Myocyte (in vitro differentiated cells): ENCODE results near the gene C6orf132. TPM values are rescaled to one million over a fixed set of nuclear protein-coding genes. Genes with fewer than 3 reads are reported as not detected.

Source experiments
- DNase-seq: peaks from one replicate; pipeline ENCODE4 v3.0.0-alpha.2; 2012; ENCODE audit warnings: low read depth
- total RNA-seq: library from RNA; depleted of rRNA; stranded (reverse); fragments of >200 nt; gene quantifications from 2 replicates; pipeline ENCODE4 v1.2.3, GENCODE V29; 2014

Gene C6orf132
- total RNA-seq, 1 donor from 2014 or later = 0.16 TPM

GRCh38 chr6:42084889-42085288, 57.5 kb downstream of the C6orf132 start:
- DNase-seq = no peak

DNA sequence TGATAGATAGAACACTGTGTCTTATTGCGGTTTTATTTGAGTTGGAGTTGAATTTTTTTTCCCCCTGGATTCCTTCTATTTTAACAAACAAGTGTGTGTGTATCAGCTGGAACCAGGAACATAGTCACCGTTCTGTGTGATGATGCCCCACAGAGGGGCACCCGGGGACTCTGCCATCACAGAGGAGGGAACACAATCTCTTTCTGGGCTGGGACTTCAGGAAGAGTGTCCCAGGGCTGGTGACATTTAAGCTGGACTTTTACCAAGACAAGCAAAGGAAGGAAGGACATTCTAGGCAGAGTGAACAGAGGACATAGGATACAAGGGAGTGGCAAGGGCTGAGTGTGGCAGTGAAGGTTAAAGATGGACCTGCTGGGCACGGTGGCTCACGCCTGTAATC, 58.9 kb downstream of the C6orf132 start:
- DNase-seq = no peak

DNA sequence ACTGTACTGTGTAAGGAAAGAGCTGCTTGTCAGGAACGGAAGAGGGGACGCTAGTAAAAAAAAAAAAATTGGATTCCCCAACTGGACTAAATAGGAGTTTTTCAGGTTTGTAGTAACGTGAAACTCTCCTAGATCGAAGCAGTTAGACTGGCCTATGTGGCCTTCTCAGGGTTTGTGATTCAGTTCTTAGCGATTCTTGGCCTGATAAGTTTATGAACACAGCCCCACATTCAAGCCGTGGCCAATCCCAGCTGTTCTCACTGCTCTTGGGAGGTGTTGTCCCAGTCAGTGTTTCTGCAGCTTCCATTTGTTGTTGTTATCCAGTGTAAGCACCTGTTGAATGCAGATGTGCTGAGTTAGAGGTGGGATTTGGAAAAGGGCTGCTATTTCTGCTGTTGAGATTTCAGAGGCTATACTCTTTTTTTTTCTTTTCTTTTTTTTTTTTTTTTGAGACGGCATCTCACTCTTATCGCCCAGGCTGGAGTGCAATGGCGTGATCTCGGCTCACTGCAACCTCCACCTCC, 62.4 kb downstream of the C6orf132 start:
- peak; percentile 85 for DNase-seq

- DNase-seq = peak; percentile 10
Observed at GRCh38 chr6:42078386-42078785, 64.0 kb downstream of the C6orf132 start.

DNA sequence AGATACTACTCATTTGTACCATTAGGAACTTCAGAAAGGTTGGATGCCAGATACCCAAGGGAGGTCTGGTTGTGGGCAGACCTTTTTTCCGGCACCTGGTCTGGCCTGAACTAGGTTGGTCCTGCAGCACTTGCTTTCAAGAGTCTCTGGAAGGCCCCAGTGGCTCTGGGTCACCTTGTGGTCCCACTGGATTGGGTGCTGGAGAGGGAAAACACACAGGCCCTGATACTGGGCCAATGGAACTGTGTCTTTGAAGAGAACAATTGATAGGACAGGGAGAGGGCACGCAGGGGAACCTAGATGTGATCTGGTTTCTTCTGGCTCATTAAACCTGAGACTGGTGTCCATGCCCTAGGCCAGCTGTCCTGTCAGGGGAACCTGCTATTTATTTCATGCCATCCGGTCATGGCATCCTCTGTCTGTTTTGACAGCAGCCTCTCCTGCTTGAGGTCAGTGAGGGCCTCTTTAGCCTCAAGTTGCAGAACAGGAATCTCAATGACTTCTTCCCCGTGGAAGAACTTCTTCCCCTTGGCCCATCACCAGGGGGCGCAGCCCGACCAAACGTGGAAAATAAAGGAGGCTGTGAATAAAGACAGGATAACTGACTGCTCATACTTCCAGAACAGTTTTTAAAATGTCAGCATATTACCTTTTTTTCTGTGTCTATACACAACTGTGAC, 67.1 kb downstream of the C6orf132 start:
- DNase-seq = peak; percentile 89

DNA sequence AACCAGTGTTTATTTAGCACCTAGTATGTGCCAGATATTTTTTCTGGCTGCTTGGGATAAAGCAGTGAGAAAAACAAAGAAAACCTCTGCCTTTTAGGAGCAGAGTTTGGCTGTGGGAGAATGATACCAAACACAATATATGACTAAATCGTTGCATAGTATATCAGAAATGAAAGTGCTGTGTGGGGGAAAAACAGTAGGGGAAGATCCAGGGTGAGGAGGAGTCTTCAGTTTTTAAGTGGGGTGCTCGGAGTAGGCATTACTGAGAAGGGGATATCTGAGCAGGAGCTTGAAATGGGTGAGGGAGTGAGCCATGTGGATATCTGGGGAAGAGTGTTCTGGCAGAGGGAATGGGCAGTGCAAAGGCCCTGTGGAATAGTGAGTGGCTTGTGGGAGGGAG, 69.1 kb downstream of the C6orf132 start:
- no peak for DNase-seq

- DNase-seq = no peak
Observed at GRCh38 chr6:42071881-42072583, 70.4 kb downstream of the C6orf132 start.

- no peak for DNase-seq
Observed at GRCh38 chr6:42068872-42069522, 73.4 kb downstream of the C6orf132 start.

DNA sequence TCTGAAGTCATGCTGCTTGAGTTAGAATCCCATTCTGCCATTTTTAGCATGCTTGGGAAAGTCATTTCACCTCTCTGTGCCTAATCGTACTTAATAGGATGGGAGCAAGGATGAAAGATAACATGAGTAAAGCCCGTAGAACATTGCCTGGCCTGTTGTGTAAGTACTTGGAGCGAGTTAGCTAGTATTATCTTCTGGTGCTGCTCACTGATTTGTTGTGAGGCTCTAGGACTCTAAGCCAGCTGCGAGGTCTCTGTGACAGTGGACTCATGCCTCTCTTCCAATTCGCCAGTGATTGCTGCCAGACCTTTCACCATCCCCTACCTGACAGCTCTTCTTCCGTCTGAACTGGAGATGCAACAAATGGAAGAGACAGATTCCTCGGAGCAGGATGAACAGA, 74.2 kb downstream of the C6orf132 start:
- DNase-seq = no peak

DNA sequence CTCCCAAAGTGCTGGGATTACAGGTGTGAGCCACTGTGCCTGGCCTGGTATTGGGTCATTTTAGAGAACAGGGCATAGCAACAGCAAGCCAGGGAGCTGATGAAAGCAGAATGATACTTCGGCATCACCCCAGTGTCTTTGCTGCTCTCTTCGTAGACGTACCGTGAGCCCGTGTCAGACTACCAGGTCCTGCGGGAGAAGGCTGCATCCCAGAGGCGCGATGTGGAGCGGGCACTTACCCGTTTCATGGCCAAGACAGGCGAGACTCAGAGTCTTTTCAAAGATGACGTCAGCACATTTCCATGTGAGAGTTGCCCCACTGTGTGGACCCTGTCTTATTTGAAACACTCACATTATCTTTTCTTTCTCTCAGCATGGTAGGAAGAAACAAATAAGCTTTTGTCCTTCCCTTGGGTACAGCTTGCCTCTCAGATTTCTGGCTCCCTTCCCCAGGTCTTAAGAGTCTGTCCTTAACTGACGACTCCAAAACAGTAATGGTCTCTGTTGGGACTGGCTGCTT, 76.2 kb downstream of the C6orf132 start:
- DNase-seq = no peak

GRCh38 chr6:42059743-42060142, 82.7 kb downstream of the C6orf132 start:
- DNase-seq = no peak

- DNase-seq = no peak
Observed at GRCh38 chr6:42053601-42054000, 88.8 kb downstream of the C6orf132 start.

- DNase-seq = no peak
Observed at GRCh38 chr6:42051268-42051653, 91.2 kb downstream of the C6orf132 start.

Other genes starting within 250 kb of the C6orf132 start
- 2.2 and 3.1 TPM in 2 replicates for gene USP49, start 247.2 kb downstream of the C6orf132 start, total RNA-seq
- 26.4 and 27.3 TPM in 2 replicates for gene MED20, start 221.5 kb downstream of the C6orf132 start, total RNA-seq
- 28.1 and 28.3 TPM in 2 replicates for gene BYSL, start 221.1 kb downstream of the C6orf132 start, total RNA-seq
- gene CCND3, start 200.8 kb downstream of the C6orf132 start, total RNA-seq = 169 and 170 TPM in 2 replicates
- gene TAF8, start 92.1 kb downstream of the C6orf132 start, total RNA-seq = 18.9 and 25.1 TPM in 2 replicates
- gene GUCA1A, start 30.7 kb upstream of the C6orf132 start, total RNA-seq = not detected in 2 replicates
- gene GUCA1B, start 52.3 kb upstream of the C6orf132 start, total RNA-seq = 0.57 and 2.0 TPM in 2 replicates
- gene MRPS10, start 75.2 kb upstream of the C6orf132 start, total RNA-seq = 73.5 and 102 TPM in 2 replicates